Karpas-422 (cell line): ENCODE measurements around the gene STK32C. TPM values are rescaled to one million over a fixed set of nuclear protein-coding genes. Genes with fewer than 3 reads are reported as not detected.

Experiments used
- DNase-seq: peaks from one replicate; pipeline ENCODE4 v3.0.0-alpha.2; 2015
- H2AFZ ChIP-seq: fragments of 200-600 bp; sonication (generic); 2 replicates; pipeline ENCODE4 v1.6.1; 2014; ENCODE audit warnings: antibody characterized with exemption, low read length, mixed read lengths
- H3K27ac ChIP-seq: fragments of 200-600 bp; sonication (generic); 2 replicates; pipeline ENCODE4 v1.5.1; 2014; ENCODE audit warnings: mild to moderate bottlenecking, low read length, moderate library complexity
- H3K27me3 ChIP-seq: fragments of 200-600 bp; sonication (generic); 2 replicates; pipeline ENCODE4 v1.6.1; 2014; ENCODE audit warnings: low read length, mixed read lengths
- H3K36me3 ChIP-seq: fragments of 200-600 bp; sonication (generic); 2 replicates; pipeline ENCODE4 v1.6.1; 2014; ENCODE audit warnings: low read length, mixed read lengths; ENCODE audit not compliant: insufficient read depth
- H3K4me1 ChIP-seq: fragments of 200-600 bp; sonication (generic); 2 replicates; pipeline ENCODE4 v1.6.1; 2014; ENCODE audit warnings: mild to moderate bottlenecking, low read length, mixed read lengths
- H3K4me2 ChIP-seq: fragments of 200-600 bp; sonication (generic); 2 replicates; pipeline ENCODE4 v1.6.1; 2014; ENCODE audit warnings: low read length, low read depth, mild to moderate bottlenecking; ENCODE audit not compliant: poor library complexity, severe bottlenecking
- H3K4me3 ChIP-seq: fragments of 200-600 bp; sonication (generic); 2 replicates; pipeline ENCODE4 v1.5.1; 2014; ENCODE audit warnings: mild to moderate bottlenecking, antibody characterized with exemption, low read length, mixed read lengths
- H3K79me2 ChIP-seq: fragments of 200-600 bp; sonication (generic); 2 replicates; pipeline ENCODE4 v1.6.1; 2014; ENCODE audit warnings: mild to moderate bottlenecking, low read length, mixed read lengths
- H3K9ac ChIP-seq: fragments of 200-600 bp; sonication (generic); 2 replicates; pipeline ENCODE4 v1.6.0; 2014; ENCODE audit warnings: low read length
- H3K9me2 ChIP-seq: fragments of 200-600 bp; sonication (generic), shearing (Covaris generic); replicated peaks from 2 replicates; pipeline ENCODE4 v1.6.0; 2014; ENCODE audit warnings: mild to moderate bottlenecking, low read length, moderate library complexity; ENCODE audit not compliant: insufficient read depth
- H3K9me3 ChIP-seq: fragments of 300-700, 200-600 bp; sonication (generic); 2 replicates; pipeline ENCODE4 v1.6.1; 2014; ENCODE audit warnings: low read length, mixed read lengths
- H4K20me1 ChIP-seq: fragments of 200-600 bp; sonication (generic); 2 replicates; pipeline ENCODE4 v1.6.1; 2014; ENCODE audit warnings: mild to moderate bottlenecking, antibody characterized with exemption, low read length, low read depth; ENCODE audit not compliant: insufficient read depth
- total RNA-seq: library from RNA; depleted of rRNA; stranded (reverse); fragments of >200 nt; shearing (Covaris generic); gene quantifications from 2 replicates; pipeline ENCODE4 v1.2.3, GENCODE V29; 2014; ENCODE audit warnings: low replicate concordance

Gene STK32C
- total RNA-seq, 1 experiment from 2014 or later = 8.4 TPM

DNA sequence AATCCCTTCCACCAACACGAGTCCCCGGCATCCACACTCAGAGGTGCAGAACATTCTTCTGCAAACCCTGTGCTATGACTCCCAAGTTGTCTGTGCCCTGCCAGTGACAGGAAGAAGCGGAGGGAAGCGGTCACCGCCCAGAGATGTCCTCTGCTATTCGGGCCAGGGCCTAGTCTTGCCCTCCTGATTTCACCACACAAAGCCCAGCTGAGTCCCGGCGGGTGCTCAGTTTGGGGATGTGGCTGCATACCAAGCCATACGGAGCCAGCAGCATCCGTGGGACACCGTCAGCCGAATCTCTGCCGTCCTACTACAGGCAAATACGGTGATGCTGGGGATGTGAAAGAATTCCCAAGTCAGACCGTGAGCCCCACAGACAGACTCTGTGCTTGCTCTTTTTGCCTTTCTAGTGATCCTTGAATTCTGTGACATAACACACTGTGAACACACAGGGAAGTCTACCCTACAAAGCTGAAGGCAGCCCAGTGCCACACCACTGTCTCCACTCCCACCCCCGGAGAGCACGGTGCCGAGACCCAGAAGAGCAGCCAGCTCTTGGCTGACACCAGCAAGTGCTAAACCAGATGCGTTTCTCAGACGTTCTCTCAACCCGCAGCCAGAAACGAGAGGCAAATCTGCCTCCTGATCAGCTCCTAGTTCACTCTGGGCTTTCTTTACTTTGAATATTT, 2.0 kb downstream of the STK32C start:
- Histone ChIP-seq H2AFZ (no peak overlapping the region), H3K27ac (no peak overlapping the region), H4K20me1 (no peaks in the 10 kb centered on the region), H3K9me2 (no peaks in the 10 kb centered on the region), H3K79me2 (no peaks in the 10 kb centered on the region), H3K9me3 (no peaks in the 10 kb centered on the region), H3K27me3 (no peaks in the 10 kb centered on the region), H3K36me3 (no peaks in the 10 kb centered on the region), H3K4me3 (no peak overlapping the region), H3K4me2 (no peak overlapping the region), H3K9ac (no peak overlapping the region), H3K4me1 (no peaks in the 10 kb centered on the region)
- no peak for DNase-seq

DNA sequence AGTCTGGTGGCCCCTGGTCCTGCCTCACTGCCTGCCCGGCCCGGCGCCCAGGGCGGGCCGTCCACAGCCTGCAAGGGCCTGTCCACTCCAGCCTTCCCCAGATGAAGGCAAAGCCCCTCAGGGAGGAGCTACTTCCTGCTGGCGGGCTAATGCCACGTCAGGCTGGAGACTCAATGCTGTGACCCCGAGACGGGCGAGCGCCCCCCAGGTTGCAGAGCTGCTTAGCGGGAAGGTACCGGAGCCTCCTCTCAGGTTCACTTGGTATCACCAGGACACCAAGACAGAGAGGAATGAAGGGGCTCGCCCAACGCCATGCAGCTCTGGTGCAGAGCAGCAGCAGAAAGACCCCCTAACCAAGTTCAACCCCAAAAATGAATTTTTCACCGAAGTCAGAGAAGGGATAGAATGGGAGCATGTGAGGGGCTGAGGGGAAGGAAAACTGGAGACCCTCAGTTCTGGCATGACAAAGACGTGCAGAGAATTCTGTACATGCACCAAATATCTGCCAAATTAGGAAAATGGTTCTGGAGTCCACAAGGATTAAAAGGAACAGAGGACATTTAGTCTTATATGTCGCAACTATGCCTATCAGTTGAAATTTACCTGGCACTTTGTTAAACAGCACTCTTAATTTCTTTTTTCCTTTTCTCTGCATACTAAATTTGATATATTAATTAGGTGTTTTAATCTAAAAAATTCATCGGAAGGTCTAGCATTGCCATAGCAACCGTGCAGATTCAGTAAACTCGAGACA, 2.8 kb downstream of the STK32C start:
- Histone ChIP-seq H3K4me1 (no peaks in the 10 kb centered on the region), H3K4me3 (no peak overlapping the region), H3K9ac (no peak overlapping the region), H2AFZ (no peak overlapping the region), H3K79me2 (no peaks in the 10 kb centered on the region), H3K4me2 (no peak overlapping the region), H4K20me1 (no peaks in the 10 kb centered on the region), H3K9me3 (no peaks in the 10 kb centered on the region), H3K27me3 (no peaks in the 10 kb centered on the region), H3K9me2 (no peaks in the 10 kb centered on the region), H3K36me3 (no peaks in the 10 kb centered on the region), H3K27ac (no peak overlapping the region)
- no peak for DNase-seq

- Histone ChIP-seq H3K36me3 (no peaks in the 10 kb centered on the region), H3K9me3 (no peaks in the 10 kb centered on the region), H3K4me3 (no peak overlapping the region)
Observed at GRCh38 chr10:132303361-132304115, 4.2 kb downstream of the STK32C start.

DNA sequence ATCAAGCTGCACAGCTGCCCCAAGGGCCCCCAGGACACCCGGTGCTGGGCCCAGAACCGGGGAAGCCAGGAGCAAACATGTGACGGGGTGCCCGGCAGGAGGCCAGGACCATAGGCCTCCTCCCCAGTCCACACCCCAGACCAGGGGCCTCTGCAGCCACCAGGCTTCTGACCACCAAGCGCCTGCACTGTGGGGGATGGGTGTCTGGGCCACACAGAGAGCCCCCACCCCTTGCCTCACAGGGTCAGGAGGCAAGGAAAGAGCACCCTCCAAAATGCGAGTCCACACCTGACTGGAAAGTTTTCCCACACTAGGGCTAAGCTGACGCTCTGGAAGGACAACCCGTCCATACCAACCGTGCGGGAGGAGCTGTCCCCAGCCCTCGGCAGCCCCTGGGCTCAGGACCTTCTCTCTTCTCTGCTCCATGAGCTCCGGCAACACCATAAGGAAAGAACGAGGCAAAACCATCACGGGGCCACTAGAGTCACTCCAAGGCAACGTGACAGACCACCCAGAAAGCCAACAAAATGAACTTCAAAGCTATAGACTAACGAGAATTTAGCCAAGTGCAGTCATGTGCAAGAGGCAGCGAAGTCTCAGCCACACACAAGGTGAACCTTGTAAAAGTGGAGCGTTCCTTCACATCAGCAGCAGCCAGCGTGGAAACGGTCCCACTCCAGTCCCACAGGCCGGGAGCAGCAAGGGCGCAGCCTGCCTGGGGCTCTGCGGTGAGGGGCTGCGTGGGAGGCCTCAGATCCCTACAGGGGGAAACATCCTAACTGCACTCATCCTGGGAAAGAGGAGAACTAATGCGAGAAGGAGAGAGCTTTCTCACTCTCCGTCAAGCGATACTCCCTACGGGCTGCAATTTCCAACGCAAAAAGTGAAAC, 5.1 kb downstream of the STK32C start:
- no peak for DNase-seq
- Histone ChIP-seq H3K79me2 (no peaks in the 10 kb centered on the region), H3K27me3 (no peaks in the 10 kb centered on the region), H3K9me2 (no peaks in the 10 kb centered on the region), H4K20me1 (no peaks in the 10 kb centered on the region), H3K27ac (no peak overlapping the region), H3K4me2 (no peak overlapping the region), H3K36me3 (no peaks in the 10 kb centered on the region), H2AFZ (no peak overlapping the region), H3K4me1 (no peaks in the 10 kb centered on the region), H3K9me3 (no peaks in the 10 kb centered on the region), H3K9ac (no peak overlapping the region), H3K4me3 (no peak overlapping the region)

More at GRCh38 chr10:132303361-132304115, 4.2 kb downstream of the STK32C start:
- DNase-seq = no peak
- no peaks in the 10 kb centered on the region for H3K27me3 ChIP-seq
- H3K9ac ChIP-seq = no peak overlapping the region
- no peak overlapping the region for H3K4me2 ChIP-seq
- no peaks in the 10 kb centered on the region for H4K20me1 ChIP-seq
- H3K79me2 ChIP-seq = no peaks in the 10 kb centered on the region
- no peak overlapping the region for H3K27ac ChIP-seq
- no peaks in the 10 kb centered on the region for H3K9me2 ChIP-seq
- no peaks in the 10 kb centered on the region for H3K4me1 ChIP-seq
- H2AFZ ChIP-seq = no peak overlapping the region

GRCh38 chr10:132301371-132302330, 6.1 kb downstream of the STK32C start:
- H3K9me2 ChIP-seq = no peaks in the 10 kb centered on the region
- no peak overlapping the region for H2AFZ ChIP-seq
- no peaks in the 10 kb centered on the region for H3K27me3 ChIP-seq
- H3K36me3 ChIP-seq = no peaks in the 10 kb centered on the region
- H3K79me2 ChIP-seq = no peaks in the 10 kb centered on the region
- H3K9ac ChIP-seq = no peak overlapping the region
- H4K20me1 ChIP-seq = no peaks in the 10 kb centered on the region
- no peak overlapping the region for H3K4me3 ChIP-seq
- no peak overlapping the region for H3K27ac ChIP-seq
- no peak for DNase-seq
- no peaks in the 10 kb centered on the region for H3K4me1 ChIP-seq
- H3K9me3 ChIP-seq = no peaks in the 10 kb centered on the region
- no peak overlapping the region for H3K4me2 ChIP-seq

- H4K20me1 ChIP-seq = no peaks in the 10 kb centered on the region
Observed at GRCh38 chr10:132300582-132300981, 7.2 kb downstream of the STK32C start.

More at GRCh38 chr10:132300582-132300981, 7.2 kb downstream of the STK32C start:
- no peak overlapping the region for H3K27ac ChIP-seq
- no peak overlapping the region for H3K9ac ChIP-seq
- DNase-seq = no peak
- no peaks in the 10 kb centered on the region for H3K79me2 ChIP-seq
- H3K4me1 ChIP-seq = no peaks in the 10 kb centered on the region
- H3K9me3 ChIP-seq = no peaks in the 10 kb centered on the region
- no peaks in the 10 kb centered on the region for H3K9me2 ChIP-seq
- no peak overlapping the region for H2AFZ ChIP-seq
- no peaks in the 10 kb centered on the region for H3K36me3 ChIP-seq
- no peak overlapping the region for H3K4me2 ChIP-seq
- no peaks in the 10 kb centered on the region for H3K27me3 ChIP-seq
- no peak overlapping the region for H3K4me3 ChIP-seq
